Body of pancreas (tissue), 4 donors: ENCODE measurements around the gene KLHDC7A.

ENCODE experiments used
- CTCF ChIP-seq, 7 experiments: fragments of 450-650 bp in 4 of 7; fragments of 200-600 bp in 3 of 7; sonication (generic) in 3 of 7; IDR thresholded peaks; one replicate each; pipeline ENCODE4 v1.5.1; 2016 to 2019; ENCODE audit warnings: antibody characterized with exemption in 7 of 7
- POLR2A ChIP-seq, 3 donors: fragments of 450-650 bp; IDR thresholded peaks; one replicate each; pipeline ENCODE4 v1.6.1; 2016; ENCODE audit warnings: antibody characterized with exemption in 3 of 3, mild to moderate bottlenecking in 2 of 3

GRCh38 chr1:18505666-18506065 is 24.9 kb downstream of the KLHDC7A start:
- TF ChIP-seq CTCF (IDR thresholded peaks at IDR 0.05) (no peak), POLR2A (IDR thresholded peaks at IDR 0.05) (no peak)
